ENCODE measurements around the gene LINC01488. TPM values are rescaled to one million over a fixed set of nuclear protein-coding genes. Genes with fewer than 3 reads are reported as not detected.

Gene LINC01488
- total RNA-seq, 2 experiments from 2014 or later: not detected

- CTCF ChIA-PET: no interaction called here
- no peak for DNase-seq
- peaks cover 26% of the 10 kb centered on the region for H3K9me3 Mint-ChIP-seq
- peaks cover 4% of the 10 kb centered on the region for H3K36me3 Mint-ChIP-seq (ENCODE audit: low read depth)
- intact Hi-C loops (cut with micrococcal nuclease): no loop called here
- H3K27me3 Mint-ChIP-seq (ENCODE audit: low read depth): peaks cover 6% of the 10 kb centered on the region
- no peak overlapping the region for H3K4me3 Mint-ChIP-seq
- H3K27ac Mint-ChIP-seq: no peak overlapping the region
- H3K4me1 Mint-ChIP-seq (ENCODE audit: low read depth): no peaks in the 10 kb centered on the region
These were observed 20.8 kb upstream of the LINC01488 start for GRCh38 chr11:69460540-69461257.

GRCh38 chr11:69461272-69461962 lies 20.0 kb upstream of the LINC01488 start:
- no peak overlapping the region for H3K4me3 Mint-ChIP-seq
- intact Hi-C loops (cut with micrococcal nuclease): no loop called here
- H3K36me3 Mint-ChIP-seq (ENCODE audit: low read depth): peaks cover 4% of the 10 kb centered on the region
- no peak for DNase-seq
- peaks cover 26% of the 10 kb centered on the region for H3K9me3 Mint-ChIP-seq
- H3K4me1 Mint-ChIP-seq (ENCODE audit: low read depth): no peaks in the 10 kb centered on the region
- peaks cover 6% of the 10 kb centered on the region for H3K27me3 Mint-ChIP-seq (ENCODE audit: low read depth)
- CTCF ChIA-PET: no interaction called here
- no peak overlapping the region for H3K27ac Mint-ChIP-seq

- no peaks in the 10 kb centered on the region for H3K4me1 Mint-ChIP-seq (ENCODE audit: low read depth)
- H3K27ac Mint-ChIP-seq: no peak overlapping the region
- no peak overlapping the region for H3K4me3 Mint-ChIP-seq
- H3K36me3 Mint-ChIP-seq (ENCODE audit: low read depth): peaks cover 4% of the 10 kb centered on the region
- H3K27me3 Mint-ChIP-seq (ENCODE audit: low read depth): peaks cover 6% of the 10 kb centered on the region
- no peak for DNase-seq
- CTCF ChIA-PET: interaction anchor here (1.1 kb wide), 1 partner anchor 170 kb away, joined by 3 read pairs; no protein-coding TSS in a partner anchor
- H3K9me3 Mint-ChIP-seq: peaks cover 20% of the 10 kb centered on the region
- intact Hi-C loops (cut with micrococcal nuclease): no loop called here
These were observed 19.1 kb upstream of the LINC01488 start for GRCh38 chr11:69462106-69462951.

- intact Hi-C loops (cut with micrococcal nuclease): no loop called here
These were observed 18.1 kb upstream of the LINC01488 start for GRCh38 chr11:69463181-69463994.

GRCh38 chr11:69463995-69464960 lies 17.2 kb upstream of the LINC01488 start:
- Mint-ChIP-seq H3K27me3 (ENCODE audit: low read depth) (peaks cover 6% of the 10 kb centered on the region), H3K9me3 (peaks cover 16% of the 10 kb centered on the region), H3K4me1 (ENCODE audit: low read depth) (no peaks in the 10 kb centered on the region), H3K4me3 (no peak overlapping the region), H3K36me3 (ENCODE audit: low read depth) (peaks cover 2% of the 10 kb centered on the region), H3K27ac (no peak overlapping the region)
- intact Hi-C loops (cut with micrococcal nuclease): no loop called here
- DNase-seq: no peak
- CTCF ChIA-PET: no interaction called here

More at GRCh38 chr11:69463181-69463994, 18.1 kb upstream of the LINC01488 start:
- DNase-seq: no peak
- CTCF ChIA-PET: interaction anchor here (1.1 kb wide), 1 partner anchor 171 kb away, joined by 3 read pairs; no protein-coding TSS in a partner anchor
- H3K36me3 Mint-ChIP-seq (ENCODE audit: low read depth): peaks cover 2% of the 10 kb centered on the region
- no peak overlapping the region for H3K27ac Mint-ChIP-seq
- H3K4me1 Mint-ChIP-seq (ENCODE audit: low read depth): no peaks in the 10 kb centered on the region
- H3K27me3 Mint-ChIP-seq (ENCODE audit: low read depth): peaks cover 6% of the 10 kb centered on the region
- H3K9me3 Mint-ChIP-seq: peaks cover 16% of the 10 kb centered on the region
- H3K4me3 Mint-ChIP-seq: no peak overlapping the region

GRCh38 chr11:69465236-69466000 lies 16.0 kb upstream of the LINC01488 start:
- Mint-ChIP-seq H3K4me1 (ENCODE audit: low read depth) (no peaks in the 10 kb centered on the region), H3K36me3 (ENCODE audit: low read depth) (no peaks in the 10 kb centered on the region), H3K27me3 (ENCODE audit: low read depth) (peaks cover 6% of the 10 kb centered on the region), H3K4me3 (no peak overlapping the region), H3K9me3 (peaks cover 12% of the 10 kb centered on the region), H3K27ac (no peak overlapping the region)
- intact Hi-C loops (cut with micrococcal nuclease): no loop called here
- CTCF ChIA-PET: interaction anchor here (0.7 to 1.3 kb wide), 2 partner anchors 68 to 173 kb away, joined by 3 read pairs; no protein-coding TSS in a partner anchor
- DNase-seq: no peak

- H3K4me1 Mint-ChIP-seq (ENCODE audit: low read depth): no peaks in the 10 kb centered on the region
- no peak for DNase-seq
- H3K27ac Mint-ChIP-seq: no peak overlapping the region
- CTCF ChIA-PET: interaction anchor here (0.7 to 1.3 kb wide), 3 partner anchors 69 to 580 kb away, joined by 3 read pairs; no protein-coding TSS in a partner anchor
- peaks cover 6% of the 10 kb centered on the region for H3K9me3 Mint-ChIP-seq
- intact Hi-C loops (cut with micrococcal nuclease): no loop called here
- H3K4me3 Mint-ChIP-seq: no peak overlapping the region
- H3K36me3 Mint-ChIP-seq (ENCODE audit: low read depth): no peaks in the 10 kb centered on the region
- H3K27me3 Mint-ChIP-seq (ENCODE audit: low read depth): peaks cover 4% of the 10 kb centered on the region
These were observed 15.4 kb upstream of the LINC01488 start for GRCh38 chr11:69466039-69466438.

GRCh38 chr11:69467196-69467595 lies 14.3 kb upstream of the LINC01488 start:
- DNase-seq: no peak
- CTCF ChIA-PET: interaction anchor here (0.6 kb wide), 1 partner anchor 175 kb away, joined by 3 read pairs; no protein-coding TSS in a partner anchor
- no peaks in the 10 kb centered on the region for H3K36me3 Mint-ChIP-seq (ENCODE audit: low read depth)
- no peaks in the 10 kb centered on the region for H3K4me1 Mint-ChIP-seq (ENCODE audit: low read depth)
- H3K27me3 Mint-ChIP-seq (ENCODE audit: low read depth): peaks cover 4% of the 10 kb centered on the region
- no peak overlapping the region for H3K4me3 Mint-ChIP-seq
- intact Hi-C loops (cut with micrococcal nuclease): no loop called here
- no peak overlapping the region for H3K27ac Mint-ChIP-seq
- H3K9me3 Mint-ChIP-seq: no peaks in the 10 kb centered on the region

- Mint-ChIP-seq H3K27me3 (ENCODE audit: low read depth) (peaks cover 6% of the 10 kb centered on the region), H3K27ac (no peak overlapping the region), H3K4me3 (no peak overlapping the region), H3K4me1 (ENCODE audit: low read depth) (no peaks in the 10 kb centered on the region), H3K36me3 (ENCODE audit: low read depth) (no peaks in the 10 kb centered on the region), H3K9me3 (no peaks in the 10 kb centered on the region)
- no peak for DNase-seq
- intact Hi-C loops (cut with micrococcal nuclease): no loop called here
- CTCF ChIA-PET: no interaction called here
These were observed 13.8 kb upstream of the LINC01488 start for GRCh38 chr11:69467646-69468045.

- Mint-ChIP-seq H3K9me3 (peaks cover under 1% of the 10 kb centered on the region), H3K4me3 (no peak overlapping the region), H3K4me1 (ENCODE audit: low read depth) (no peaks in the 10 kb centered on the region), H3K27me3 (ENCODE audit: low read depth) (peaks cover 6% of the 10 kb centered on the region), H3K27ac (no peak overlapping the region), H3K36me3 (ENCODE audit: low read depth) (no peaks in the 10 kb centered on the region)
- CTCF ChIA-PET: no interaction called here
- intact Hi-C loops (cut with micrococcal nuclease): no loop called here
- no peak for DNase-seq
These were observed 13.2 kb upstream of the LINC01488 start for GRCh38 chr11:69468221-69468620.

Measured in activated naive CD4-positive, alpha-beta T cell treated with anti-CD3 and anti-CD28 coated beads for 36 hours (primary cell).